ENCODE data around the gene ZKSCAN1. TPM values are rescaled to one million over a fixed set of nuclear protein-coding genes. Genes with fewer than 3 reads are reported as not detected.
"Not testable (repeated sequence)": the region's sequence is repeated elsewhere in the genome, so short reads cannot be mapped to it uniquely, and the experiment has no call there.

The ZKSCAN1 gene
- total RNA-seq, 2 experiments from 2014 or later, result 42.3 to 45.0 TPM

- no peaks in the 10 kb centered on the region for H3K4me1 ChIP-seq (ENCODE audit: insufficient read depth, low read length)
- ATAC-seq (ENCODE audit: poor library complexity) (no peak), DNase-seq (no peak)
- no peaks in the 10 kb centered on the region for H3K4me1 Mint-ChIP-seq (ENCODE audit: low read depth)
- POLR2A ChIA-PET, result no interaction called here
- no peaks in the 10 kb centered on the region for H3K36me3 Mint-ChIP-seq (ENCODE audit: low read depth)
- H3K27ac Mint-ChIP-seq, result no peak overlapping the region
- no peak overlapping the region for H3K27ac ChIP-seq (ENCODE audit: low read depth in 1 of 2, low read length in 2 of 2)
- no peak overlapping the region for H3K4me3 ChIP-seq (ENCODE audit: low read length)
- no peak overlapping the region for H3K4me3 Mint-ChIP-seq
- intact Hi-C loops (cut with DNase I, micrococcal nuclease), result no loop called here
- H3K9me3 ChIP-seq (ENCODE audit: control insufficient read depth in 1 of 2, insufficient read depth in 1 of 2, low read length in 2 of 2), result no peaks in the 10 kb centered on the region
- TF ChIP-seq CTCF (IDR thresholded peaks at IDR 0.05), result no peak
- no peaks in the 10 kb centered on the region for H3K36me3 ChIP-seq (ENCODE audit: insufficient read depth, low read length)
- peaks cover 41% of the 10 kb centered on the region for H3K27me3 Mint-ChIP-seq
- H3K9me3 Mint-ChIP-seq, result no peaks in the 10 kb centered on the region
- peaks cover 7 to 8% of the 10 kb centered on the region in 2 experiments for H3K27me3 ChIP-seq (ENCODE audit: control insufficient read depth in 1 of 2, insufficient read depth in 2 of 2, low read length in 2 of 2)
- CTCF ChIA-PET, result no interaction called here
Measured at GRCh38 chr7:99971242-99971641, 44.2 kb upstream of the ZKSCAN1 start.

GRCh38 chr7:99973817-99974216 lies 41.6 kb upstream of the ZKSCAN1 start:
- CTCF ChIA-PET; ATAC-seq (ENCODE audit: poor library complexity); H3K27me3 ChIP-seq (ENCODE audit: control insufficient read depth in 1 of 2, insufficient read depth in 2 of 2, low read length in 2 of 2); DNase-seq; H3K36me3 ChIP-seq (ENCODE audit: insufficient read depth, low read length); H3K4me1 Mint-ChIP-seq (ENCODE audit: low read depth); intact Hi-C loops (cut with DNase I, micrococcal nuclease); H3K4me3 ChIP-seq (ENCODE audit: low read length); H3K4me3 Mint-ChIP-seq; POLR2A ChIA-PET; H3K27ac ChIP-seq (ENCODE audit: low read depth in 1 of 2, low read length in 2 of 2); H3K4me1 ChIP-seq (ENCODE audit: insufficient read depth, low read length); H3K9me3 Mint-ChIP-seq; H3K9me3 ChIP-seq (ENCODE audit: control insufficient read depth in 1 of 2, insufficient read depth in 1 of 2, low read length in 2 of 2); H3K27ac Mint-ChIP-seq; H3K36me3 Mint-ChIP-seq (ENCODE audit: low read depth): not testable (repeated sequence)
- peaks cover 28% of the 10 kb centered on the region for H3K27me3 Mint-ChIP-seq

- no peak overlapping the region for H3K4me3 ChIP-seq (ENCODE audit: low read length)
- H3K9me3 ChIP-seq (ENCODE audit: control insufficient read depth in 1 of 2, insufficient read depth in 1 of 2, low read length in 2 of 2), result no peaks in the 10 kb centered on the region
- no peaks in the 10 kb centered on the region for H3K4me1 Mint-ChIP-seq (ENCODE audit: low read depth)
- H3K27me3 ChIP-seq (ENCODE audit: control insufficient read depth in 1 of 2, insufficient read depth in 2 of 2, low read length in 2 of 2), result peaks cover 4 to 6% of the 10 kb centered on the region in 2 experiments
- no peaks in the 10 kb centered on the region for H3K36me3 Mint-ChIP-seq (ENCODE audit: low read depth)
- DNase-seq (no peak), ATAC-seq (ENCODE audit: poor library complexity) (no peak)
- no peaks in the 10 kb centered on the region for H3K36me3 ChIP-seq (ENCODE audit: insufficient read depth, low read length)
- intact Hi-C loops (cut with DNase I, micrococcal nuclease), result loop anchor here (5.0 kb wide), 3 partner anchors 78 to 433 kb away; no protein-coding TSS in a partner anchor
- H3K4me1 ChIP-seq (ENCODE audit: insufficient read depth, low read length), result peaks cover 2% of the 10 kb centered on the region
- ChIA-PET POLR2A (no interaction called here), CTCF (no interaction called here)
- H3K27me3 Mint-ChIP-seq, result peaks cover 28% of the 10 kb centered on the region
- no peaks in the 10 kb centered on the region for H3K9me3 Mint-ChIP-seq
- H3K27ac ChIP-seq (ENCODE audit: low read depth in 1 of 2, low read length in 2 of 2), result no peak overlapping the region
- H3K27ac Mint-ChIP-seq, result no peak overlapping the region
- no peak overlapping the region for H3K4me3 Mint-ChIP-seq
- no peak for TF ChIP-seq CTCF (IDR thresholded peaks at IDR 0.05)
Measured at GRCh38 chr7:99974681-99975080, 40.7 kb upstream of the ZKSCAN1 start.

GRCh38 chr7:99975782-99976521 lies 39.4 kb upstream of the ZKSCAN1 start, which contains the start of gene AZGP1:
Gene AZGP1 (minus strand): TSS chr7:99976031. CDS start chr7:99976020, 11 bp downstream.
- H3K9me3 Mint-ChIP-seq, result no peaks in the 10 kb centered on the region
- intact Hi-C loops (cut with DNase I, micrococcal nuclease), result loop anchor here (5.0 kb wide), 3 partner anchors 76 to 431 kb away; no protein-coding TSS in a partner anchor
- peaks cover 4 to 6% of the 10 kb centered on the region in 2 experiments for H3K27me3 ChIP-seq (ENCODE audit: control insufficient read depth in 1 of 2, insufficient read depth in 2 of 2, low read length in 2 of 2)
- no peak within 1 kb of the TSS for H3K4me3 Mint-ChIP-seq
- peaks cover 6% of the 10 kb centered on the region for H3K4me1 ChIP-seq (ENCODE audit: insufficient read depth, low read length)
- no peak for TF ChIP-seq CTCF (IDR thresholded peaks at IDR 0.05)
- H3K4me1 Mint-ChIP-seq (ENCODE audit: low read depth), result peaks cover 9% of the 10 kb centered on the region
- no peak within 1 kb of the TSS for H3K4me3 ChIP-seq (ENCODE audit: low read length)
- peaks cover 23% of the 10 kb centered on the region for H3K27me3 Mint-ChIP-seq
- H3K27ac ChIP-seq (ENCODE audit: low read depth in 1 of 2, low read length in 2 of 2), result no peak within 1 kb of the TSS
- no peaks in the 10 kb centered on the region for H3K36me3 Mint-ChIP-seq (ENCODE audit: low read depth)
- H3K36me3 ChIP-seq (ENCODE audit: insufficient read depth, low read length), result no peaks in the 10 kb centered on the region
- no peak for ATAC-seq (ENCODE audit: poor library complexity)
- POLR2A ChIA-PET, result no interaction called here
- H3K27ac Mint-ChIP-seq, result no peak within 1 kb of the TSS
- H3K9me3 ChIP-seq (ENCODE audit: control insufficient read depth in 1 of 2, insufficient read depth in 1 of 2, low read length in 2 of 2), result no peaks in the 10 kb centered on the region
- no peak for DNase-seq
- CTCF ChIA-PET, result no interaction called here
